Bronchial epithelial cell (primary cell): ENCODE data around the gene AGPS. TPM values are rescaled to one million over a fixed set of nuclear protein-coding genes. Genes with fewer than 3 reads are reported as not detected.
"Not testable (repeated sequence)": the region's sequence is repeated elsewhere in the genome, so short reads cannot be mapped to it uniquely, and the experiment has no call there.

Experiments used
- DNase-seq: peaks from one replicate; pipeline ENCODE4 v3.0.0-alpha.2; 2010; ENCODE audit warnings: low read depth
- FAIRE-seq: peaks from 2 replicates; lab custom pipeline; 2011; peaks lifted over from hg19 to GRCh38; lab: Jason Lieb, UNC
- H3K27me3 ChIP-seq: 2 replicates; pipeline ENCODE4 v1.5.1; 2011; ENCODE audit warnings: low read length; ENCODE audit not compliant: control insufficient read depth, insufficient read depth
- H3K36me3 ChIP-seq: 2 replicates; pipeline ENCODE4 v1.5.1; 2011; ENCODE audit warnings: low read length; ENCODE audit not compliant: control insufficient read depth, insufficient read depth
- H3K4me3 ChIP-seq: 2 replicates; pipeline ENCODE4 v1.5.1; 2011; ENCODE audit warnings: mild to moderate bottlenecking, low read depth, low read length, control low read depth
- total RNA-seq: library from RNA; depleted of rRNA; stranded (reverse); fragments of >200 nt; gene quantifications from 2 replicates; pipeline ENCODE4 v1.2.1, GENCODE V29; 2014
- TF ChIP-seq, protein P1 (sequence below): IDR thresholded peaks from 2 replicates; pipeline ENCODE4 v1.5.1; 2011; ENCODE audit warnings: mild to moderate bottlenecking, moderate library complexity, low read length, control low read depth, inconsistent platforms; ENCODE audit not compliant: insufficient read depth, severe bottlenecking

Gene AGPS
- total RNA-seq, 1 donor from 2014 or later, result 34.8 TPM

DNA sequence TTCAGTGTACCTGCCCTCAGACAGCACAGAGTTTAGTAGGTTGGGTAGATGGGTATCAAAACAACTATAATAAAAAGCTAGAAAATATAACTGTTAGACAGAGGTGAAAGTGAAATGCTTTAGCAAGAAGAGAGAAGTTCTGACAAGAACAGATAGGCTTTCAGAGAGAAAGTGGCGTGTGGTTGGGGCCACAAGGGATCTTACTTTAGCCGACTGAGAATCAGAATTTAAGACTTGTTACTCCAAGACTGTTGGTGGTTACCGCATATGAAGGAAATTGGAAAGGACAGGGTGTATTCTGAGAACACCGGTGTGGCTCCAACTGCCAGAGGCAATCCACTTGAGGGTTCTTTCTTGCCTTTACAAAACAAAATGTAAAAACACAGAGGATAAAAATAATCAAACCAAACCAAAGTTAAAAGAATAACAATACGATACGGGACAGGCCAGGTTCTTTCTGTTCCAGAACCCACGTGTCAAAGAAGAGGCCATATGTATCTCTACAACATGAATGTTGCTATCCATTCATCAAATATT is 44.4 kb upstream of the AGPS start:
- Histone ChIP-seq H3K36me3 (no peaks in the 10 kb centered on the region), H3K27me3 (no peaks in the 10 kb centered on the region), H3K4me3 (no peak overlapping the region)
- FAIRE-seq, result no peak
- no peak for DNase-seq
- TF ChIP-seq, protein P1, sequence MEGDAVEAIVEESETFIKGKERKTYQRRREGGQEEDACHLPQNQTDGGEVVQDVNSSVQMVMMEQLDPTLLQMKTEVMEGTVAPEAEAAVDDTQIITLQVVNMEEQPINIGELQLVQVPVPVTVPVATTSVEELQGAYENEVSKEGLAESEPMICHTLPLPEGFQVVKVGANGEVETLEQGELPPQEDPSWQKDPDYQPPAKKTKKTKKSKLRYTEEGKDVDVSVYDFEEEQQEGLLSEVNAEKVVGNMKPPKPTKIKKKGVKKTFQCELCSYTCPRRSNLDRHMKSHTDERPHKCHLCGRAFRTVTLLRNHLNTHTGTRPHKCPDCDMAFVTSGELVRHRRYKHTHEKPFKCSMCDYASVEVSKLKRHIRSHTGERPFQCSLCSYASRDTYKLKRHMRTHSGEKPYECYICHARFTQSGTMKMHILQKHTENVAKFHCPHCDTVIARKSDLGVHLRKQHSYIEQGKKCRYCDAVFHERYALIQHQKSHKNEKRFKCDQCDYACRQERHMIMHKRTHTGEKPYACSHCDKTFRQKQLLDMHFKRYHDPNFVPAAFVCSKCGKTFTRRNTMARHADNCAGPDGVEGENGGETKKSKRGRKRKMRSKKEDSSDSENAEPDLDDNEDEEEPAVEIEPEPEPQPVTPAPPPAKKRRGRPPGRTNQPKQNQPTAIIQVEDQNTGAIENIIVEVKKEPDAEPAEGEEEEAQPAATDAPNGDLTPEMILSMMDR, result no peak

DNA sequence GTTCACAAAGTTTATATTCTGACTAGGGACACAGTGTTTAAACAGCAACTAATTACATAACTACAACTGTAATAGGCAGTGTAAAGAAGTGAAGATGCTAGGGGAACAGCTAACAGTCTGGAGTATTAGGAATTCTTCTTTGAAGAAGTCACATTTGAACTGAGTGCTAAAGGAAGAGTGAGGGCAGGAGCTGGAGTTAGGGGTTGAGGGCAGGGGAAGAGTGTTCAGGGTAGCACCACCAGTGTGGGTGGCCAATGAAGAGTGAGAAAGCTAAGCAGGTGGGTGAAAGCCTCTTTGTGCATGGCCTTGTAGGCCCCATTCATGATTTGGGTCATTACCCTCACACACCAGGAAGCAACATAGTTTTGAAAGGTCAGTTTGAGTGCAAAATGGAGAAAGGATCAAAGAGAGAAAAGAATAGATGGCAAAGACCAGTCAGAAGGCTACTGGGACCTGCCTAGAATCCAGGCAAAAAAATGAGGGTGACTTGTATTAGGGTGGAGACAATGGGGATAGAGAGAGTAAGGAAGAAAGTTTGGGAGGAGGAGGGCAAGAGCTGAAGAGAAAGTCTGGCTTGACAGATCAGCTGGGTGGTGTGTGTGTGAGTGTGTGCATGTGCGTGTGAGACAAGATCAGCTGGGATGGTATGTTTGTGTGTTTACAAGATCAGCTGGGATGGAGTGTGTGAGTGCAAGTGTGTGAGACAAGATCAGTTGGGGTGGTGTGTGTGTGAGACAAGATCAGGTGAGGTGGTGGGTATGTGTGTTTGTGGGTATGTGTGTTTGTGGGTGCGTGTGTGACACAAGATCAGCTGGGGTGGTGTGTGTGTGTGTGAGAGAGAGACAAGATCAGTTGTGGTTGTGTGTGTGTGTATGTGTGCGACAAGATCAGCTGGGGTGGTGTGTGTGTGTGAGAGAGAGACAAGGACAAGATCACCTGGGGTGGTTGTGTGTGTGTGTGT is 43.6 kb upstream of the AGPS start:
- Histone ChIP-seq H3K27me3 (no peaks in the 10 kb centered on the region), H3K4me3 (no peak overlapping the region), H3K36me3 (no peaks in the 10 kb centered on the region)
- DNase-seq (no peak), FAIRE-seq (no peak)
- TF ChIP-seq, protein P1, result no peak

DNA sequence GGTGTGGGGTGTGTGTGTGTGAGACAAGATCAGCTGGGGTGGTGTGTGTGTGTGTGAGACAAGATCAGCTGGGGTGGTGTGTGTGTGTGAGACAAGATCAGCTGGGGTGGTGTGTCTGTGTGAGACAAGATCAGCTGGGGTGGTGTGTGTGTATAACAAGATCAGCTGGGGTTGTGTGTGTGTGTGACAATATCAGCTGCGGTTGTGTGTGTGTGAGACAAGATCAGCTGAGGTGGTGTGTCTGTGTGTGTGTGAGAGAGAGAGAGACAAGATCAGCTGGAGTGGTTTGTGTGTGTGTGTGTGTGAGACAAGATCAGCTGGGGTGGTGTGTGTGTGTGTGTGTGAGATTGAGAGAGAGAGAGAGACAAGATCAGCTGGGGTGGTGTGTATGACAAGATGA is 41.9 kb upstream of the AGPS start:
- H3K4me3 ChIP-seq, H3K27me3 ChIP-seq, FAIRE-seq, H3K36me3 ChIP-seq, DNase-seq: not testable (repeated sequence)

DNA sequence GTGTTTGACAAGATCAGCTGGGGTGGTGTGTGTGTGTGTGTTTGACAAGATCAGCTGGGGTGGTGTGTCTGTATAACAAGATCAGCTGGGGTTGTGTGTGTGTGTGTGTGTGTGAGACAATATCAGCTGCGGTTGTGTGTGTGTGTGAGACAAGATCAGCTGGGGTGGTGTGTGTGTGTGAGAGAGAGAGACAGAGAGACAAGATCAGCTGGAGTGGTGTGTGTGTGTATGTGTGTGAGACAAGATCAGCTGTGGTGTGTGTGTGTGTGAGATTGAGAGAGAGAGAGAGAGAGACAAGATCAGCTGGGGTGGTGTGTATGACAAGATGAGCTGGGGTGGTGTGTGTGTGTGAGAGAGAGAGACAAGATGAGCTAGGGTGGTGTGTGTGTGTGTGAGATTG is 41.5 kb upstream of the AGPS start:
- not testable (repeated sequence) for FAIRE-seq, H3K27me3 ChIP-seq, H3K36me3 ChIP-seq, H3K4me3 ChIP-seq, DNase-seq

DNA sequence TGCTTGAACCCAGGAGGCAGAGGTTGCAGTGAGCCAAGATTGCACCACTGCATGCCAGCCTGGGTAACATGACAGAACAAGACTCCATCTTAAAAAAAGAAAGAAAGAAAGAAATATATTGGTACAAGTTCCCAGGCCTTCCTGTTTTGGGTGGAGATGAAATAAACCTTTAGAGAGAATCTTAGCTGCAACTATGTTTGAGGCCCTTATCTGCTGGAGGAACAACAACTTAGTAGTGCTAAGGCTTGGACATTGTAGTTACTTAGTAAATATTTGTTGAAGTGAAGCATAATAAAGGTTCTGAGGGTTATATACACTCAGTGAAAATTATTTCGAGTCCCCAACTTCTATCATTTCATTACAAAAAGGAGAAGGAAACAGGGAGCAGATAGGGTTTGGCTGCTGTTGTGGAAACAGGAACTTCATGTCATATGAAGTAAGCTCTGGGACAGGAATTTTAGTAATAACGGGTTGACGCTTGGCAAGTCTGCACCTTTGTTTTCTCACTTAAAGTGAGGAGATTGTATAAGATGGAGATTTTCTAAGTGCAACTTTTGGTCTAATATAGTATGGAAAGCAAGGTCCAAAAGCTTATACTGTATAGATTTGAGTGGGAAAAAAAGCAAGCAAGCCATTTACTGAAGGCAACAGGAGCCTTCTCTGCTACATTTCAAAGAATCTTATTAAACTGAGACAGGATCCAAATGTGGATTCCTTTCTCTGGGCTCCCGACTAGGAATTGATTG is 40.0 kb upstream of the AGPS start:
- Histone ChIP-seq H3K36me3 (no peaks in the 10 kb centered on the region), H3K4me3 (no peak overlapping the region), H3K27me3 (no peaks in the 10 kb centered on the region)
- no peak for FAIRE-seq
- peak; percentile 35 for DNase-seq
- TF ChIP-seq, protein P1, result no peak

DNA sequence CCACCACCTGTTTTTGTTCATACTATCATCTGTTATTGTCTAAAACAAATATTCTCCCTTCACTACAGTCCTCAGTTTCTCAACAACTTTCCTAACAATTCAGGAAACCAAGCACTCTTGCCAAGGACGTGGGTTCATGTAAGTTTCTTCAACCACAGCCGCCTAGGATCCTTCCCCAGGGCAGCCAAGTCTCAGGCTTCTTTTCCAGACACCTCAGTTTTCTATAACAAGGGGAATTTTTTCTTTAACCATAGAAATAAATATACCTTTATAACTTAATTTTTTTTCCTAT is 39.4 kb upstream of the AGPS start:
- Histone ChIP-seq H3K27me3 (no peaks in the 10 kb centered on the region), H3K4me3 (no peak overlapping the region), H3K36me3 (no peaks in the 10 kb centered on the region)
- FAIRE-seq (no peak), DNase-seq (no peak)
- TF ChIP-seq, protein P1, result no peak

DNA sequence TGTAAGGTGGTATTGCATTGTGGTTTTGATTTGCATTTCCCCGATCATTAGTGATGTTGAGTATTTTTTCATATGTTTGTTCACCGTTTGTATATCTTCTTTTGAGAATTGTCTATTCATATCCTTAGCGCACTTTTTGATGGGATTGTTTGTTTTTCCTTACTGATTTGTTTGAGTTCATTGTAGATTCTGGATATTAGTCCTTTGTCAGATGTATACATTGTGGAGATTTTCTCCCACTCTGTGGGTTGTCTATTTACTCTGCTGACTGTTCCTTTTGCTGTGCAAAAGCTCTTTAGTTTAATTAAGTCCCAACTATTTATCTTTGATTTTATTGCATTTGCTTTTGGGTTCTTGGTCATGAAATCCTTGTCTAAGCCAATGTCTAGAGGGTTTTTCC is 38.0 kb upstream of the AGPS start:
- not testable (repeated sequence) for H3K27me3 ChIP-seq, H3K4me3 ChIP-seq, FAIRE-seq, DNase-seq, H3K36me3 ChIP-seq
